GM21390 (cell line): Measurements from ENCODE around the gene EIF3A.
A peak's percentile ranks its signal among the peaks of the same experiment; 100 is the strongest.

Experiments
- ATAC-seq: cut with Tn5 transposase; IDR thresholded peaks from one replicate; pipeline ENCODE4 v1.9.1; 2021; ENCODE audit not compliant: unreplicated experiment

EIF3A gene

DNA sequence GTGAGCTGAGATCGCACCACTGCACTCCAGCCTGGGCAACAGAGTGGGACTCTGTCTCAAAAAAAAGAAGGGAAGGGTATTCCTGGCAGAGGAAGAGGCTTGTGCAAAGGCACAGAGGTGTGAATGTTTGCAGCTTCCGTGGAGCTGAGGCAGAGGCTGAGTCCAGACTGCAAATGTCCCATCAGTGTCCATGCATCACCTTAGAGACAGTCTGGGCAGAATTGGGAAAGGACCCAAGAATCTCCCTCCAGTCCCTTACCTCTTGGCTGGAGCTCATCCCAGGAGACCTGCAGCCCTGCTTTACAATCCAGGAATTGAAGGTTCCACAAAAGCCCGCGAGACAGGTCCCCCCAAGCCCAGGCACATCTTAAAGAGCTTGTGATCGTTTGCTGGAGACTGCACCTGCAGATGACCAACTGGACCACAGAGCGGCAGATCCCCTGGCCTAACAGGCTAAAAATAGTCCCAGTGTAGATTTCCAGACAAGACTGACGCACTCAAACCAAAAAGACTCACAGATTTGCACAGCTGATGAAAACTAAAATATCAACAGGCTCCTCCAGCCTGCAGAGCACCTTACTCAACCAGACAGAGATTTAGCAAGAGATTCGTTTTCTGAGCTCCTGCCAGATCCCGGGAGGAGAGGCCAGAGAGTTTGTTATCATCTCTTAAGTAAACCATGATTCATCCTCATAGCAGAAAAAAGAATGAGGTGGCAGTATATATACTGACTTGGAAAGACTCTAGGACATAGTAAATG lies 74.0 kb downstream of the EIF3A start:
- ATAC-seq: no peak

GRCh38 chr10:119005362-119006043 lies 75.1 kb downstream of the EIF3A start:
- ATAC-seq: no peak

DNA sequence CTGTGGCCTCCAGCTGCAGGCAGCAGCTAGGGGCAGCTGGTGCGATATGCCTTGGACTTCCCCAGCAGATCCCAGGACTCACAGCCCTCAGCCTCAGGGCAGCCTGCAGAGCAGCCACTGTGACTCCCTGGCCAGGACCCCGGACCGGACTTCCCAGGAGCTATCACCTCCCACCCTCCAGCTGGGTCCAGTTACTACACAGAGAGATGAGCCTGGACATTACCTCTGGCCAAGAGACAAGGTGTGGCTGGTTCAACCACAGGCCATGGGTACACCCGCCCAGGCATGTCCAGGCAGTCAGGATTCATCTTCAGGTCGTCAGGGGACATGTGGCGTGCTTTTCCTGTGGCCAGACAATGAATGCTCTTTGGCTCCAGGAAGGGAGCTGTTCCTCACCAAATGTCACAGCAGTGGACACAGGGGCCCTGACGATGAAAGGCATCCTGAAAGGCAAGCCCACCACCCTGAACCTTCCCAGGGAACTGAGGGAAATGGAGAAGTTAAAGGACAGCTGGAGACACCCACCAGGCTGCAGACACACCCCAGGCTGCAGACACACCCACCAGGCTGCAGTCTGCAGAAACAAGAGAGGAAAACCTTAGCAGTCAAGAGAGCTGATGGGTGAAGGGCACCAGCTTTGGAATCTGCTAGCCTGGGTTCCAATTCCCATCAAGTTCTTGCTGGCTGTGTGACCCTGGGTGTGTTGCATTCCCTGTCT lies 76.9 kb downstream of the EIF3A start:
- ATAC-seq: no peak

- no peak for ATAC-seq
Observed at GRCh38 chr10:119001717-119002500, 78.7 kb downstream of the EIF3A start.

DNA sequence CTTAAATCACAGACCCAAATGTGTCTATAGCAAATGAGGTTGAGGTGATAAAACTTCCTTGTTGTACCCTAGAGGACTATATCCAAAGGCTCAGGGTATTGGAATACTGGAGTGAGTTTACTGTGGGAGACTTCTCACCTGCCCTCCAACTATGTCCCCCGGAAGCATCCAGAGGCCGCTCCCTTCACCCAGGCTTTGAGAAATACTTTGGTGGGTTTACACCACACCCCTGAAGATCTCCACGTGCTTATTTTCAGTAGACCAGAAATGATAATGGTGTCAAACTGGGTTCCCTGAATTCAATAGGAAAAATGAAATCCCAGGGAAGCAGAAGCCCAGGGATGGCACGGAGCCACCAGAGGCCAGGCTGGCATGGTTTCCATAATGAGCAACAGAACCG lies 82.4 kb downstream of the EIF3A start:
- ATAC-seq: no peak

- ATAC-seq: no peak
Observed at GRCh38 chr10:118997379-118997778, 83.2 kb downstream of the EIF3A start.

GRCh38 chr10:118995739-118996138 lies 84.9 kb downstream of the EIF3A start:
- no peak for ATAC-seq

- ATAC-seq: no peak
Observed at GRCh38 chr10:118994321-118994720, 86.3 kb downstream of the EIF3A start.

DNA sequence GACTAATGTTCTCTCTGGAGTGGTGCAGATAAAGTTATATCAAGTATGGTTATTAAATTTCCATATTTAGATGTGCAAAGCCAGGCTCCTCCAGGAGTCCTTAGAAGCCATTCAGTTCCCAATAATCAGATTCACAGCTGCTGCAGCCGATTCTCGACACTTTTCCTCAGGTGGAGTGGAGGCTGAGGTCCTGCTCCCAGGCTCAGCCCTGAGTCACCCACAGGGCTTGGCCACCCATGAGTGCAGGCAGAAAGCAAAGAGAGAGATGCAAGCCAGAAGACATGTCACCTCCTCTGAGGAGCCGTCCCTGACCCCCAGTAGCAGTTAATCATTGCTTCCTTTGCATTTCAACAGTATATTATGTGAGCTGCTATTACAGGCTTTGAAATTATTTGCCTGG lies 87.4 kb downstream of the EIF3A start:
- no peak for ATAC-seq

- no peak for ATAC-seq
Observed at GRCh38 chr10:118992496-118992895, 88.1 kb downstream of the EIF3A start.

GRCh38 chr10:118990326-118990725 lies 90.3 kb downstream of the EIF3A start:
- ATAC-seq: no peak

DNA sequence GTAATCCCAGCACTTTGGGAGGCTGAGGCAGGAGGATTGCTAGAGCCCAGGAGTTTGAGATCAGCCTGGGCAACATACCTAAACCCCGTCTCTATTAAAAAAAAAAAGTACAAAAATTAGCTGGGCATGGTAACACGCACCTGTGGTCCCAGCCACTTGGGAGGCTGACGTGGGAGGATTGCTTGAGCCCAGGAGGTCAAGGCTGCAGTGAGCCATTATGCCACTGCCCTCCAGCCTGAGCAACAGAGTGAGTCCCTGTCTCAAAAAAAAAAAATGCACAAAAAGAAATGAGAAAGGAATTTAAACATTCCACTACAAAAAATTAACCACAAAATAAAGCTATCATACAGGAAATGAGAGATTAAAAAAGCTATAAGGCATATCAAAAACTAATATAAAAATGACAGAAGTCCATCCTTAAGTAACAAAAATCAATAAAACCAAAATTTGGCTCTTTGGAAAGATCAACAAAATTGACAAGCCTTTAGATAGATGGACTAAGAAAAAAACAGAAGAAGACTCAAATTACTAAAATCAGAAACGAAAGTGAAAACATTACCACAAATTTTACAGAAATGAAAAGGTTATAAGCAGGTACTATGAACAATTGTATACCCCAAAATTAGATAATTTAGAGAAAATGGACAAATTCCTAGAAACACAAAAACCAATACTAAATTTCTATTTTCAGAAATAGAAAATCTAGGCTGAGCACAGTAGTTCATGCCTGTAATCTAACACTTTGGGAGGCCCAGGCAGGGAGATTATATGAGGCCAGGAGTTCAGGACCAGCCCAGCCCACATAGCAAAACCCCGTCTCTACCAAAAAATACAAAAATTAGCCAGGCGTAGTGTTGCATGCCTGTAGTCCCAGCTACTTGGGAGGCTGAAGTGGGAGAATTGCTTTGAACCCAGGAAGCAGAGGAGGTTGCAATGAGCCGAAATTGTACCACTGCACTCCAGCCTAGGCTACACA lies 93.5 kb downstream of the EIF3A start:
- ATAC-seq: peak; percentile 92

DNA sequence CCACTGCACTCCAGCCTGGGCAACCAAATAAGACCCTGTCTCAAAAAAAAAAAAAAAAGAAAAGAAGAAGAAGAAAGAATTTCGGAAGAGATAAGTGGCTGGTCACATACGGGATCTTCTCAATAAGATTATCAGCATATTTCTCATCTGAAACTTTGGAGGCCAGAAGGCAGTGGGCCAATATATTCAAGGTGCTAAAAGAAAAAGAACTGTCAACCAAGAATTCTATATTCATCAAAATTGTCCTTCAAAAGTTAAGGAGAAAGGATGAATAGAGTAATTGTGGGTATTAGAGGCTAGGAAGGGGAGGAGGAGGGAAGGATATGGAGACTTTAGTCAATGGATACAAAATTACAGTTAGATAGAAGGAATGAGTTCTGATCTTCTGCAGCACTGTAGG lies 95.0 kb downstream of the EIF3A start:
- no peak for ATAC-seq
